ENCODE results near the gene REEP5.
A peak's percentile ranks its signal among the peaks of the same experiment; 100 is the strongest.
"Not testable (repeated sequence)": the region's sequence is repeated elsewhere in the genome, so short reads cannot be mapped to it uniquely, and the experiment has no call there.

Gene REEP5

GRCh38 chr5:112921833-112922817 is at the start of gene REEP5:
REEP5 (minus strand) TSS chr5:112922227; CDS start chr5:112922190, 37 bp downstream.
- peak; percentile 87 for DNase-seq

GRCh38 chr5:112971276-112971675 is 49.2 kb upstream of the REEP5 start:
- no peak for DNase-seq

- DNase-seq = no peak
Measured at GRCh38 chr5:112968411-112969106, 46.5 kb upstream of the REEP5 start.

GRCh38 chr5:112967520-112968083 is 45.6 kb upstream of the REEP5 start:
- DNase-seq = no peak

GRCh38 chr5:112965733-112966306 is 43.8 kb upstream of the REEP5 start:
- DNase-seq = peak; percentile 45

- not testable (repeated sequence) for DNase-seq
Measured at GRCh38 chr5:112963374-112963733, 41.3 kb upstream of the REEP5 start.

GRCh38 chr5:112960863-112961504 is 39.0 kb upstream of the REEP5 start:
- DNase-seq = no peak

- no peak for DNase-seq
Measured at GRCh38 chr5:112960315-112960714, 38.3 kb upstream of the REEP5 start.

- peak; percentile 43 for DNase-seq
Measured at GRCh38 chr5:112959872-112960271, 37.8 kb upstream of the REEP5 start.

GRCh38 chr5:112958093-112959088 is 36.4 kb upstream of the REEP5 start:
- DNase-seq = peak; percentile 51

GRCh38 chr5:112957036-112957808 is 35.2 kb upstream of the REEP5 start:
- DNase-seq = no peak

GRCh38 chr5:112956606-112957005 is 34.6 kb upstream of the REEP5 start:
- DNase-seq = no peak

GRCh38 chr5:112951124-112951702 is 29.2 kb upstream of the REEP5 start:
- peak; percentile 63 for DNase-seq

GRCh38 chr5:112948458-112948857 is 26.4 kb upstream of the REEP5 start:
- no peak for DNase-seq

- no peak for DNase-seq
Measured at GRCh38 chr5:112940670-112941069, 18.6 kb upstream of the REEP5 start.

GRCh38 chr5:112938286-112938685 is 16.3 kb upstream of the REEP5 start:
- no peak for DNase-seq

- no peak for DNase-seq
Measured at GRCh38 chr5:112935675-112936074, 13.6 kb upstream of the REEP5 start.

- DNase-seq = no peak
Measured at GRCh38 chr5:112934366-112934663, 12.3 kb upstream of the REEP5 start.

- no peak for DNase-seq
Measured at GRCh38 chr5:112933651-112934365, 11.8 kb upstream of the REEP5 start.

GRCh38 chr5:112933105-112933504 is 11.1 kb upstream of the REEP5 start:
- DNase-seq = no peak

All from activated CD4-positive, alpha-beta T cell treated with anti-CD3 and anti-CD28 coated beads for 48 hours (primary cell).